NCI-H2107 treated with DMSO at 0.1 percent for 48 hours (cell line): Measurements from ENCODE around the gene KYAT1.
A peak's percentile ranks its signal among the peaks of the same experiment; 100 is the strongest.
"Not testable (repeated sequence)": the region's sequence is repeated elsewhere in the genome, so short reads cannot be mapped to it uniquely, and the experiment has no call there.

Experiments used
- DNase-seq: peaks from one replicate; lab custom pipeline; 2025; ENCODE audit not compliant: unreplicated experiment; lab: John Stamatoyannopoulos, UW

KYAT1 gene

GRCh38 chr9:128820665-128821583, 60.8 kb downstream of the KYAT1 start:
- no peak for DNase-seq

- DNase-seq: no peak
These were observed 61.8 kb downstream of the KYAT1 start for GRCh38 chr9:128819716-128820664.

- DNase-seq: no peak
These were observed 62.7 kb downstream of the KYAT1 start for GRCh38 chr9:128818839-128819715.

GRCh38 chr9:128818099-128818838, 63.5 kb downstream of the KYAT1 start, which contains the start of gene ENDOG:
Gene ENDOG (plus strand): TSS chr9:128818500. CDS start chr9:128818685, 185 bp downstream.
- peak; percentile 78 for DNase-seq

GRCh38 chr9:128810873-128811272, 70.9 kb downstream of the KYAT1 start:
- DNase-seq: no peak

GRCh38 chr9:128809831-128810230, 71.9 kb downstream of the KYAT1 start:
- DNase-seq: no peak

GRCh38 chr9:128809036-128809599, 72.6 kb downstream of the KYAT1 start:
- no peak for DNase-seq

- DNase-seq: no peak
These were observed 73.2 kb downstream of the KYAT1 start for GRCh38 chr9:128808543-128808942.

- no peak for DNase-seq
These were observed 73.9 kb downstream of the KYAT1 start for GRCh38 chr9:128807827-128808226.

- DNase-seq: no peak
These were observed 76.1 kb downstream of the KYAT1 start for GRCh38 chr9:128805661-128806060.

GRCh38 chr9:128802482-128802881, 79.3 kb downstream of the KYAT1 start:
- no peak for DNase-seq

- DNase-seq: no peak
These were observed 81.7 kb downstream of the KYAT1 start for GRCh38 chr9:128800061-128800460.

- DNase-seq: no peak
These were observed 82.9 kb downstream of the KYAT1 start for GRCh38 chr9:128798896-128799295.

GRCh38 chr9:128794961-128795360, 86.8 kb downstream of the KYAT1 start:
- DNase-seq: not testable (repeated sequence)

GRCh38 chr9:128792978-128793686, 88.6 kb downstream of the KYAT1 start:
- DNase-seq: no peak

GRCh38 chr9:128792134-128792533, 89.6 kb downstream of the KYAT1 start:
- no peak for DNase-seq

GRCh38 chr9:128790536-128790935, 91.2 kb downstream of the KYAT1 start:
- no peak for DNase-seq

GRCh38 chr9:128788445-128788844, 93.3 kb downstream of the KYAT1 start:
- no peak for DNase-seq

- no peak for DNase-seq
These were observed 94.1 kb downstream of the KYAT1 start for GRCh38 chr9:128787659-128788058.
